Mucosa of rectum (tissue), 2 donors: ENCODE measurements around the gene CSF2RB.

Experiments
- H3K27ac ChIP-seq, 2 donors: one replicate each; pipeline ENCODE4 v1.7.0; 2013; ENCODE audit warnings: inconsistent platforms in 2 of 2, low read depth in 2 of 2, low read length in 2 of 2
- H3K27me3 ChIP-seq, 2 donors: one replicate each; pipeline ENCODE4 v1.7.0; 2013; ENCODE audit warnings: low read length in 2 of 2; ENCODE audit not compliant: control insufficient read depth in 2 of 2, insufficient read depth in 2 of 2
- H3K36me3 ChIP-seq, 2 donors: one replicate each; pipeline ENCODE4 v1.7.0; 2013; ENCODE audit warnings: low read length in 2 of 2; ENCODE audit not compliant: control insufficient read depth in 2 of 2, insufficient read depth in 2 of 2
- H3K4me1 ChIP-seq, 2 donors: one replicate each; pipeline ENCODE4 v1.7.0; 2013; ENCODE audit warnings: low read length in 2 of 2, mild to moderate bottlenecking in 1 of 2; ENCODE audit not compliant: control insufficient read depth in 2 of 2, insufficient read depth in 2 of 2
- H3K4me3 ChIP-seq, 2 donors: one replicate each; pipeline ENCODE4 v1.7.0; 2013; ENCODE audit warnings: low read length in 2 of 2
- H3K9ac ChIP-seq, 2 donors: one replicate each; pipeline ENCODE4 v1.7.0; 2013; ENCODE audit warnings: low read length in 2 of 2, low read depth in 1 of 2, mild to moderate bottlenecking in 1 of 2
- H3K9me3 ChIP-seq, 2 donors: one replicate each; pipeline ENCODE4 v1.7.0; 2013; ENCODE audit warnings: low read length in 2 of 2; ENCODE audit not compliant: control insufficient read depth in 2 of 2
- donor health status: healthy.
- donor health status: Normal muscosa, but diverticular disease.

Gene CSF2RB

GRCh38 chr22:36886016-36886415 lies 27.4 kb upstream of the CSF2RB start:
- Histone ChIP-seq H3K27ac (no peak overlapping the region), H3K27me3 (peaks cover 0 to 4% of the 10 kb centered on the region in 2 donors), H3K9me3 (peaks cover 2 to 3% of the 10 kb centered on the region in 2 donors), H3K4me1 (no peaks in the 10 kb centered on the region), H3K4me3 (no peak overlapping the region), H3K36me3 (no peaks in the 10 kb centered on the region), H3K9ac (no peak overlapping the region)

- Histone ChIP-seq H3K9ac (no peak overlapping the region), H3K4me3 (no peak overlapping the region), H3K36me3 (no peaks in the 10 kb centered on the region), H3K27ac (no peak overlapping the region), H3K9me3 (no peaks in the 10 kb centered on the region), H3K27me3 (peaks cover 0 to 4% of the 10 kb centered on the region in 2 donors), H3K4me1 (no peaks in the 10 kb centered on the region)
Measured at GRCh38 chr22:36887162-36887561, 26.3 kb upstream of the CSF2RB start.

GRCh38 chr22:36891646-36892045 lies 21.8 kb upstream of the CSF2RB start:
- Histone ChIP-seq H3K4me1 (no peaks in the 10 kb centered on the region), H3K27ac (no peak overlapping the region), H3K9ac (no peak overlapping the region), H3K27me3 (no peaks in the 10 kb centered on the region), H3K4me3 (no peak overlapping the region), H3K9me3 (peaks cover 0 to 2% of the 10 kb centered on the region in 2 donors), H3K36me3 (no peaks in the 10 kb centered on the region)

- Histone ChIP-seq H3K4me3 (no peak overlapping the region), H3K36me3 (no peaks in the 10 kb centered on the region), H3K27ac (no peak overlapping the region), H3K9me3 (peaks cover 0 to 2% of the 10 kb centered on the region in 2 donors), H3K27me3 (peaks cover 0 to under 1% of the 10 kb centered on the region in 2 donors), H3K9ac (no peak overlapping the region), H3K4me1 (no peaks in the 10 kb centered on the region)
Measured at GRCh38 chr22:36892292-36892691, 21.1 kb upstream of the CSF2RB start.

GRCh38 chr22:36893262-36893661 lies 20.2 kb upstream of the CSF2RB start:
- Histone ChIP-seq H3K27me3 (peaks cover 0 to 4% of the 10 kb centered on the region in 2 donors), H3K4me3 (no peak overlapping the region), H3K36me3 (no peaks in the 10 kb centered on the region), H3K27ac (no peak overlapping the region), H3K9me3 (peaks cover 0 to 2% of the 10 kb centered on the region in 2 donors), H3K9ac (no peak overlapping the region), H3K4me1 (no peaks in the 10 kb centered on the region)

- H3K9ac ChIP-seq, result no peak overlapping the region
- no peak overlapping the region for H3K4me3 ChIP-seq
- H3K27ac ChIP-seq, result no peak overlapping the region
- H3K9me3 ChIP-seq, result peaks cover 0 to 2% of the 10 kb centered on the region in 2 donors
- H3K4me1 ChIP-seq, result no peaks in the 10 kb centered on the region
- H3K36me3 ChIP-seq, result no peaks in the 10 kb centered on the region
- H3K27me3 ChIP-seq, result peaks cover 0 to 6% of the 10 kb centered on the region in 2 donors
Measured at GRCh38 chr22:36894266-36894665, 19.2 kb upstream of the CSF2RB start.

GRCh38 chr22:36897611-36898010 lies 15.8 kb upstream of the CSF2RB start:
- no peak overlapping the region for H3K9ac ChIP-seq
- H3K4me1 ChIP-seq, result peaks cover 0 to 5% of the 10 kb centered on the region in 2 donors
- no peak overlapping the region for H3K4me3 ChIP-seq
- H3K27me3 ChIP-seq, result peaks cover 0 to 8% of the 10 kb centered on the region in 2 donors
- no peaks in the 10 kb centered on the region for H3K36me3 ChIP-seq
- H3K27ac ChIP-seq, result no peak overlapping the region
- peaks cover 0 to 2% of the 10 kb centered on the region in 2 donors for H3K9me3 ChIP-seq

- Histone ChIP-seq H3K9me3 (peaks cover 0 to 2% of the 10 kb centered on the region in 2 donors), H3K36me3 (no peaks in the 10 kb centered on the region), H3K4me3 (no peak overlapping the region), H3K4me1 (peaks cover 0 to 5% of the 10 kb centered on the region in 2 donors), H3K27ac (no peak overlapping the region), H3K27me3 (peaks cover 0 to 8% of the 10 kb centered on the region in 2 donors), H3K9ac (no peak overlapping the region)
Measured at GRCh38 chr22:36898690-36899089, 14.7 kb upstream of the CSF2RB start.

GRCh38 chr22:36899498-36899897 lies 13.9 kb upstream of the CSF2RB start:
- Histone ChIP-seq H3K27ac (peak overlapping the region in 1 of 2 donors; percentile 78), H3K27me3 (peaks cover 0 to 8% of the 10 kb centered on the region in 2 donors), H3K9me3 (peaks cover 0 to 2% of the 10 kb centered on the region in 2 donors), H3K4me3 (no peak overlapping the region), H3K9ac (no peak overlapping the region), H3K36me3 (no peaks in the 10 kb centered on the region), H3K4me1 (peaks cover 0 to 5% of the 10 kb centered on the region in 2 donors)

- Histone ChIP-seq H3K9me3 (peaks cover 0 to 2% of the 10 kb centered on the region in 2 donors), H3K27ac (peak overlapping the region; percentile 44 to 78), H3K36me3 (no peaks in the 10 kb centered on the region), H3K4me1 (peaks cover 0 to 5% of the 10 kb centered on the region in 2 donors), H3K4me3 (no peak overlapping the region), H3K27me3 (peaks cover 0 to 8% of the 10 kb centered on the region in 2 donors), H3K9ac (no peak overlapping the region)
Measured at GRCh38 chr22:36900225-36900624, 13.2 kb upstream of the CSF2RB start.
